Femur (tissue), 1 donor: Measurements from ENCODE around the gene ZCRB1.
A peak's percentile ranks its signal among the peaks of the same experiment; 100 is the strongest.

Experiments used
- DNase-seq: peaks from one replicate; pipeline ENCODE4 v3.0.0-alpha.2; 2017

ZCRB1 gene

DNA sequence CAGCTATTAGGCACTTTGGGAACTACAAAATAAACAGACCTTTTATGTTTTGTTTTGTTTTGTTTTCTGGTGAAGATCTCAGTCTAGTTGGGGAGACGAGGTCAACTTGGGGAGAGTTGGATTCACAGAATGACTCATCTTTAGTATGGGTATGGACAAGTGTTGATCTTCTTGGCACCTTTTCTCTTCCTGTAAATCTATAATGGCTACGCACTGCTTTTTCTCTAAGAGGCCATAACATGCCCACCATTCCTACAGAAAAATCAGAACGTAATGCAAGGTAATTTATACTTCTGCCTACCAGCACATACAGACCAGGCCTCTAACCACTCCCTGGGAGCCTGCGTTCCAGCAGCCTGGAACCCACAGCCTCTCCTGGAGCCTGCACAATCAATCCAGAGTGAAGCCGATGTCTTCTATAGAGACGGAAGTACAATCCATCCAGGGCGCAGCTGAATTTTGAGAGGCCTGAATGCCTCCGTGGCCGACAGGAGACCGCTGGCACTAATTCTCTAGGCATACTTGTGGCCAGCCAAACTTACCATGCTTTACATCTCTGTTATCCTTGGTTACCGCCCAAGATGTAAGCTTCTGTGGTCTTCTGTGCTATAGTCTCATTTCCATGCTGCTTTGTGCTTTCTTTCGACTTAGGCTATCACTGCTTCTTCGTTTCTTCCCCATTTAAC lies 790 bp upstream of the ZCRB1 start:
- peak; percentile 60 for DNase-seq

DNA sequence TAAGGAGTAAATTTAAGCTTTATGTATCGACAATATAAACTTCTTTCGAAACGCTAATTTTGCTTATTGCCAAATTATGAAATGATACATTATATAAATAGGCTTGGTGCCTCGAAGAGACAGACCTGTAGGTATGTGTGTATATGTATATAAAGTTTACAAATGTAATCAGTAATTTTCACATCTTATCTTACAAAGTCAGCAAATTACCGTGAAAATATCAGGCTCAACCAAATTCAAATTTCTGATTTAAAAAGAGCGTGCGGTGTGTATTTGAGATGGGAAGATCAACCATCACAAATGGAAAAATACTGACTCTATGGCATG lies 605 bp downstream of the ZCRB1 start:
- DNase-seq: no peak

DNA sequence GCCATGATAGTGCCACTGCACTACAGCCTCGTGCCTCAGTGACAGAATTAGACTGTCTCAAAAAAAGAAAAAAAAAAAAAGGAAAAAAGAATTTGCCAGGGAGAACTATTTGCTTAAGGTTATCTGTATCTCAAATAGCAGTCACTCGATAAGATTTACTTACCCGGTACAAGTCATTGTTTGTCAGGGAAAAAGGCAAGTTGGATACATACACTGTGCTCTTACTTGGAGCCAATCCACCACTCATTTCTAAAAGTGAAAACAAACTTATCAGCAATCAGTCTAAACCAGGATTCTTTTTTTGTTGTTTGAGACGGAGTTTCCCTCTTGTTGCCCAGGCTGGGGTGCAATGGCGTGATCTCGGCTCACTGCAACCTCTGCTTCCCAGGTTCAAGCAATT lies 2.0 kb downstream of the ZCRB1 start:
- no peak for DNase-seq

DNA sequence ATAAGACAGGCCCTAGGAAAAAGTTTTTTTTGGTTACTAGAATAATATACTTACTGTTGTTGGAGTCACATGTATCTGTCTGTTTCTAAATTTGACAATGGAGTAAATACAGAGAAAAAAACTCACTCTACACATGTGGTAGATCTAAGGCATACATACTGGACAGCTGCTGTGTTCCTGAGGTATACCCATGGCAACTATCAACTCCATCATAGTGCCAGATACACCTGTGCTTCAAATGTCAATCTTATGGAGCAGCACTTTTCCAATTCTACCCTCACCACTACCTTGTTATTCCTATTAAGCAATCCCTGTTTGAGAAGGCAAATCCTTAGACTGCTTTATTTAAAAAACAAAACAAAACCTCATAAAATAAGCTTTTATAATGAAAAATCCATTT lies 3.3 kb downstream of the ZCRB1 start:
- DNase-seq: no peak

DNA sequence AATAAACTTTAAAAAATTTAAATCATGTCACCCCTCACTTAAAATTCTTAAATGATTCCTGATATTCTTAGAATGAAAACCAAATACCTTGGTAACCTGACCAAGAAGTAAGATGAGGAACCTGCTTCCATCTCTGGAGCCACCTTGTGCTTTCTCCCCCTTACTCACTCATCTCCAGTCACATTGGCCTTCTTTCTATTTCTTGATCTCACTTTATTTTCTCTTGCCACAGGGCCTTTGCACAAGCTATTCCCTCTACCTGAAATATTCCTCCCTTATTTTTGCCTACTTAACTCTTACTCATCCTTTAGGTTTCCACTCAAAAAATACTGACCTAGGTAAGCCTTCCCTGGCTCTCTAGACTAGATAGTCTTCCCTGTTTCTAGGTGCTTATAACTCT lies 5.1 kb downstream of the ZCRB1 start:
- no peak for DNase-seq

DNA sequence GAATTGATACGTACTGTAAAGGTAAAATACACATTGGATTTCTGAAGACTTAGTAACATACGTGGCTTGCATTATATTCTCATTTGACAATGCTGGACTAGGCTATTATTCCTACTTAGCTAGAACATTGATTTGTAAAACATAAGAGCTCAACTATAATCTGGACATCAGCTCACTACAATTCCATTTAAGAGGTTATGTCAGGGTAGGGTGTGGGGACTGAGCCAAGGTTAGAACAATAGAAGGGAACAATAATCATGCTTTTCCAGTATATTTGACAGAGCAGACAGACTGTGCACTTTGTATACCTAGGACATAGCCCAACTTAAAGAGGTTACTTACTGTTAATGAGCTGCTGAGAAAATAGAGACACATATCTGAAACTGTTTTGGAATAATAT lies 10.8 kb downstream of the ZCRB1 start:
- DNase-seq: no peak

DNA sequence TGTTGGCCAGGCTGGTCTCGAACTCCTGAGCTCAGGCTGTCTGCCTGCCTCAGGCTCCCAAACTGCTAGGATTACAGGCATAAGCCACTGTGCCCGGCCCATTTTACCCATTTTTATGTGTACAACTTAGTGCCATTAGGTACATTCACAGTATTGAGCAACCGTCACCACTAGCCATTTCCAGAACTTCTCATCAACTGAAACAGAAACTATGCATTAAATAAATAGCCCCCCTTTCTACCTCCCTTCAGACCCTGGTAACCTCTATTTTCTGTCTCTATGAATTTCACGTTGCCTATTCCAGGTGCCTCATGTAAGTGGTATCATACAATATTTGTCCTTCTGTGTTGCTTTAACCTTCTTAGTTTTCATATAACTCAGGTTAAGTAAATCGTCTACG lies 15.9 kb downstream of the ZCRB1 start:
- no peak for DNase-seq

DNA sequence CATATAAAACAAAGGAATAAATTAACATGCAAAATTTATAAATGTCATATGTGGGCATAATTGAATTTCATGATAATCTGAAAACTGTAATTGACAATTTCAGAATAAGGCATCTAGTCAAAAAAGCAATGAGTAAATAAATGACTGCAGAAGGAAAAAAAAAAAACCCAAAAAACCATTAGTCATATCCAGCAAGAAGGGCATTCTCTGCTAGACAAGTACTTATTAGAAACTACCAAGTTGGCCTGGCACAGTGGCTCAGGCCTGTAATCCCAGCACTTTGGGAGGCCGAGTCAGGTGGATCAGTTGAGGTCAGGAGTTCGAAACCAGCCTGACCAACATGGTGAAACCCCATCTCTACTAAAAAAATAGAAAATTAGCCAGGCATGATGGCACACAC lies 17.5 kb downstream of the ZCRB1 start:
- no peak for DNase-seq

DNA sequence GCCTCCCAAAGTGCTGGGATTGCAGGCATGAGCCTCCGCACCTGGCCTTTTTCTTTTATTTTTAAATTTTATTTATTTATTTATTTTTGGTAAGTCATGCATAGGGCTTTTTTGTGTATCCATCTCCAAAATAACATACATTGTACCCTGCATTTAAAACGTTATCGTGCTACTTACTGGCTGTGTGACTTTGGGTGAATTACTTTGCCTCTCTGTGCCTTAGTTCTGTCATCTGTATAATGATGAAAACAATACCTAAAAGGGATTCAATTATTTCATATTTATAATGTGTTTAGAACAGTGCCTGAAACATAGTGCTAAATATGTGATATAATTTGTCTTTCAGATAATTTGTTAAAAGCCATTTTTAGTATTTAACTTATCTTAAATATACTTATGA lies 19.6 kb downstream of the ZCRB1 start:
- no peak for DNase-seq

DNA sequence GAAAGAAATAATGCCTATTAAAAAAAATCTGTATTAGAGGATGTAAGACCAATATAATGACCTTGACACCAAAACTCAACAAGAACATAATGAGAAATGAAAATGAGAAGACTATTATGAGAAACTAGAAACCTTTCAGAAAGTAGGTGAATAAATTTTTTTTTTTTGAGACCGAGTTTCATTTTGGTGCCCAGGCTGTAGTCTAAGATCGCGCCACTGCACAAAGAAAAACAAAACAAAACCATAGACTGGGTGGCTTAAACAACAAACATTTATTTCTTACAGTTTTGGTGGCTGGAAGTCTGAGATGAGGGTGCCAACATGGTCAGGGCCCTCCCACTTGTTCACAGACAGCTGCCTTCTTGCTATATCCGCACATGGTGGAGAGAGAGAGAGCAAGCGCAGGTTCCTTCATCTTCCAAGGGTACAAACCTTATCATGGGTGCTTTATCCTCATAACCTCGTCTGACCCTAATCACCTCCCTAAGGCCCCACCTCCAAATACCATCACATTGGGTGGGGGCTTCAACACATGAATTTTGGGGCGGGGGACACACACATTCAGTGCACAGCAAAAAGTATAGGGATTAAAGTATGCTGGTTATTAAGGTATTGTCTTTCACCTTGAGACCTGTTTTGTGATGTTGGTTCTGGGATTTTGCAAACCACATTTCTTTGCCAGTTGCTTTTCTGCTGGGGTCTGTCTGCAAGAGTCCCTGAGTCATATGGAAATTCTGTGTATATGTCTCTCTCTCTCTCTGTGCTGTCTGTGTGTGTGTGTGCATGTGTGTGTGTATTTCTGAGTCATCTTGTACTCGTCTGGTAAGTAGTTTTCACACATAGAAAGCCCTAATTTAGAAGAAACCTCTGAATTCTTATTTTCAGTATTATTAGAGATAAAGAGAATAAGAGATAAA lies 26.2 kb downstream of the ZCRB1 start:
- DNase-seq: no peak

DNA sequence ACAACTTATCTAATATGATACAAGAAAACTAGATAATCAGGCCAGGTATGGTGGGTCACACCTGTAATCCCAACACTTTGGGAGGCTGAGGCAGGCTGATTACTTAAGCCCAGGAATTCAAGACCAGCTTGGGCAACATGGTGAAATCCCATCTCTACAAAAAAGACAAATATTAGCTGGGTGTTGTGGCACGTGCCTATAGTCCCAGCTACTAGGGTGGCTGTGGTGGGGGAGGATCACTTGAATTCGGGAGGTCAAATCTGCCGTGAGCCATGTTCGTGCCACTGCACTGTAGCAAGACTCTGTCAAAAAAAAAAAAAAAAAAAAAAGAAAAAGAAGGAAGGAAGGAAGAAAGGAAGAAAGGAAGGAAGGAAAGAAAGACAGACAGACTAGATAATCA lies 27.0 kb downstream of the ZCRB1 start:
- DNase-seq: no peak

DNA sequence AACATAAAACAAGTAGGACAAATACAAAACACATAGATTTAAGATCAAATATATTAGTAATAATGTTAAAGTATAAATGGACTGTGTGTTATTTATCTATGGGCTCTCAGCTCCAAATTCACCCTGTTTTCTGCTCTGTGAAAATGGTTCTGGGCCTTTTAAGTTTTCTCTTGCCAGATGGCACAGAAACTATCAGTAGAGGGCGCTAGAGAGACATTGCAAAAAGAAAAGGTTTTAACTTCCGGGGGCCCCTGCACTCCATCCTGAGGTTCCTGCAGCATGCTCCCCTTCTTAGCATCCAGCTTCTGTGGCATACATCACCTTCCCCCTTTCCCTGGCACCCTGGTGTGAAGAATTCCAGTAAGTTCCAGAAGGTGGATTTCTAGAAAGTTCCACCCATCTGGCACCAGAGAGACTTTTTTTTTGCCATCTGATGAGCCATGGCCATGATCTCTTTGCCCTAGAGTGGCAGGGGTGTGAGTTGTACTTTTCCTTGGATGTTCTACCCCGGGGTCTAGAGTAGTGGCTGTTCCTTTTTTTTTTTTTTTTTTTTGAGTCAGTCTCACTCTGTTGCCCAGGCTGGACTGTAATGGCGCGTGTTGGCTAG lies 29.3 kb downstream of the ZCRB1 start:
- DNase-seq: no peak

DNA sequence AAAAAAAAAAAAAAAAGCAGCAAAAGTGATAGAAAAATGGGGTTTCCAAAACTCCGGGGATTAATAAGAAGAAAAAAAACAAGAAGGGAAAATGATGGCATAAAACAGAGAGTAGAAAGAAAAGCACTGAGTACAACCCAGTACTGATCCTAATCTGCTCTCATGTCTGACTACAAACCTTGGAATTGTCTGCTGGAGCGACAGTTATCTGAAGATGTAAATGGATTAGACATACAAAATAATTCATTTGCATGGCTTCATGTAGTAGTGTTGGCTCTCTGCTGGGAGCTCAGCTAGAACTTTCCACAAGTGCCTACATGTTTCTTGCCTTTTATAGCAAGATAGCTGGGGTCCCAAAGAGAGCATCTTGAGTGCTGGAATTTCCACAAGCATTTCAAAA lies 34.2 kb downstream of the ZCRB1 start:
- no peak for DNase-seq

DNA sequence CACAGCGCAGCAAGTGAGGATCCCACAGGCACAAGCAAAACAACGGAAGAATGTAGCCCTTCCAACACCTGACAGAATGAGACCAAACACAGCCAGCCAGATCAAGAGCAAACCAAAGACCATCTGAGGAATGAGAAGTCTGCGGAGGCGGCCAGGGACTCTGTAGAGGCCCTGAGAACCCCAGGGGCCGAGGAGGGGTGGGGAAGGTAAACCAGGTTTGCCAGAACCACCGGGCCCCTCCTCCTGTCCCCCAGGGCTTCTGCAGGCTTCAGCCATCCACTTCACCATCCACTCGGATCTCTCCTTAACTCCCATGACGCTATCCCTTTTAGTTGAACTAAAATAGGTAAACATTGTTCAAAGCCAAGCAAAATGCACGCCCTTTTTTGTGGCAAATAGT lies 37.4 kb downstream of the ZCRB1 start:
- no peak for DNase-seq

DNA sequence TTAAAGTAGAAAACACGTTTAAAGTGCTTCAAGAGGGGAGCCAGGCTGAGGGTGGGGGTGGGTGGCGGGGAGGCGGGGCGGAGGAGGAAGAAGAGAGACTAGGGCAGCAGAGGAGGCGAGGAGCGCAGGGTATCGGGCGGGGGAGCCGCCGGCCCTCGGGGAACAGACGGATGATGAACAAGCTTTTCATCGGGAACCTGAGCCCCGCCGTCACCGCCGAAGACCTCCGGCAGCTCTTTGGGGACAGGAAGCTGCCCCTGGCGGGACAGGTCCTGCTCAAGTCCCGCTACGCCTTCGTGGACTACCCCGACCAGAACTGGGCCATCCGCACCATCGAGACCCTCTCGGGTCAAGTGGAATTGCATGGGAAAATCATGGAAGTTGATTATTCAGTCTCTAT lies 39.2 kb downstream of the ZCRB1 start:
- no peak for DNase-seq

DNA sequence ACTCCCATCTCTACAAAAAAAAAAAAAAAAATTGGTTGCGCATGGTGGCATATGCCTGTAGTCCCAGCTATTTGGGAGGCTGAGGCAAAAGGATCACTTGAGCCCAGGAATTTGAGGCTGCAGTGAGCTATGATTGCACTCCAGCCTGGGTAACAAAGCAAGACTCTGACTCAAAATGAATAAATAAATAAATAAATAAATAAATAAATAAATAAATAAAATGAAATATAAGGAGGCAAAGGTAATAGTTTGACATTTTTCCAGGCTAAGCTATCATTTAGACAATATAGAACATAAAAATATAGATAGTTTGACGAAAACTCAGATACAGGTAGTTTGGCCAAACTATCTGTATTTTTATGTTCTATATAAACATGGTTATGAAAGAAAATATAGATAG lies 40.5 kb downstream of the ZCRB1 start:
- no peak for DNase-seq

DNA sequence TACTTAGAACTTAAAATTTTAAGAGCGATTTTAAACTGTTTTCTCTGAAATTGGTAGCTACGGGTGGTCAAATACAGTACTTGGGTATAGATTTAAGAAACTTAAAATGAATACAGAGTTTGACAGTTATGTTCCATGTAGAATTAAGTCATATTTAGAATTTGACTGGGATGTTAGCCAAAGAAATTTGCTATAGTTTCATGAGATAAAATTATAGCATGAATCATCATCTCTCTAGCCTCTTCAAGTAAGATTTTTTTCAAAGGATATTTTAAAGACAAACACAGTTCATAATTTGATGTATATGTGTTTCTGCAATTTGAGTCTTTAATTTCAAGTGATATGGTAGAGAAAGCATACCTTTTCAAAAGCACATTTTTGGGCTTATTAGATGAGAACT lies 41.0 kb downstream of the ZCRB1 start:
- DNase-seq: no peak

DNA sequence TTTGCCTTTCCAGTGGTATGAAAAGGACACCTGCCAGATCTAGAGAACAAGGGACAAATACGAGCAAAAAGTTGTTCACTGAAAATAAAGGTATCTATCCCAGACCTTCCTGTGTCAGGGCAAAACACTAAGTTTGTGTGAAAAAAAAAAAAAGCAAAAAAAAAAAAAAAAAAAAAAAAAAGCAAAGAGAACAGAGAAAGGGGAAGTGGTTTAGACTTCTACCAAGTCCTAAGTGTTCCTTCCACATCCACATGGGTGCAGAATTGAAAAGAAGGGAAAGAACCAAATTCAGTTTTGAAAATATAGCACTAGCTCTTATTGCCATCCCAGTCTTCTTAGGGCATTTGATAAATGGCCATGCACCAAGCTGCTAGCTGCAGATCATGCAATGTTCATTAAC lies 41.7 kb downstream of the ZCRB1 start:
- DNase-seq: no peak

DNA sequence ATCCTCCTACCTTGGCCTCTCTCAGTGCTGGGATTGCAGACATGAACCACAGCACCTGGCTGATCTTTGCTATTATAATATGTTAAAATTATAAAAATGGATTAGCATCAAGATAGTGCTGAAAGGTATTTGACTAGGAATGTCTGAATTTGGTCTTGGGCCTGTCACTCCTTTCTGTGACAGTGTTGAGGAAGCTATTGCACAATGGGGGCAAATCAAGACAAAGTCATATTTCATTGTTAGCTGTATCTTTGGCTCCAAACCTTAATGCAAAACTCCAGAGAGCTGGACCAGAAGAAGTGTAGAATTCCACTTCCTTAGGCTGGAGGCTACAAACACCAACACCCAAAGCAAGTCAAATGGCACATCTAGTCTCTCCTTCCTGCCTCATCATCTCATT lies 42.2 kb downstream of the ZCRB1 start:
- no peak for DNase-seq

DNA sequence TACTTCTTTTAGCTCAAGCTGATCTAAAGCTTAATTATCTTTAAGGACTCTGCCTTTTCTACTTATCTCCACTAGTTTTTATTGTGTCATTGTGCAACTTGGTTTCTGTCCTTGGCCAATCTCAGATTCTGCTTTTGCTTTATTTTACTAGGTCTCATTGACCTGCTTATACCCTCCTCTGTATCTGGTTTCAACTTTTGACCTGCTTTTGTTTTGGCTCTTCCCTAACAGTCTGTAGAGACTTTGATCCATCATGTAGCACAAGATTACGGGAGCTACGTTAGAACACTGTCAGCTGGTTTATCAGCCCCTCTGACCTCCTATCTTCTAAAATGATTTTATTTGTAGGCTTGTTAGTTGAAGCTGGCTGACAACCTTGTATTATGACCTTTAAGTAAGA lies 43.6 kb downstream of the ZCRB1 start:
- no peak for DNase-seq

DNA sequence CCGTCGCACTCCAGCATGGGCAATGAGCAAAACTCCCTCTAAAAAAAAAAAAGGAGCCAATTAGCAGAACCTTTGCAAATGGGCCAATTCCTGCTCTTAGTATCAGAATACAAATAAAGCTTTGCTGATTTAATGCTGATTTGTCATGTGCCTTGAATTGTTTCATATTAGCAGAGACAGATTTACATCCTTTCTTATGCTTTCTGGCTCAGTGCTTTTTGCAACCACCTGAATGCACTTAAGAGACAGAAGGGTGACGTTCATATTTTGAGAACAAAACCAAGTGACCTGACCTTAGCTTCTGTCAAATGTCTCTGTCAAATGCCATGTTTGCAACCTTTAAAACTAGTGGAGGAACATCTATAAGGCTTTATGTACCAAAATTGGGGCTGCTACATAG lies 44.0 kb downstream of the ZCRB1 start:
- DNase-seq: no peak

DNA sequence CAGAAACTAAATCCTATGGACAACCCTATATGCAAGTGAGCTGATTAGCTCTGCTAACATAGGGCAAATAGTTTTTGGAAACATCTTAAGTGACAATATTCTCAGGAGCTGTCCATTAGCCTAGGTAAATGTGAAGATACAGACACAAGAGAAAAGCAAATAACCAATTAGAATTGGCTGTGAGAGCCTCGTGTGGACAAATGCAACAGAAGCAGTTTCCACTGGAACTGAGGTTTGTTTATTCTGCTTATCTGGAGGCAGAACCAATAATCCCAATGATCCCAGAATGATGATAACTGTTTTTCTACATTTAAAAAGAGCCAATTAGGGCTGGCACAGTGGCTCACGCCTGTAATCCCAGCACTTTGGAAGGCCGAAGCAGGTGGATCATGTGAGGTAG lies 44.6 kb downstream of the ZCRB1 start:
- no peak for DNase-seq

DNA sequence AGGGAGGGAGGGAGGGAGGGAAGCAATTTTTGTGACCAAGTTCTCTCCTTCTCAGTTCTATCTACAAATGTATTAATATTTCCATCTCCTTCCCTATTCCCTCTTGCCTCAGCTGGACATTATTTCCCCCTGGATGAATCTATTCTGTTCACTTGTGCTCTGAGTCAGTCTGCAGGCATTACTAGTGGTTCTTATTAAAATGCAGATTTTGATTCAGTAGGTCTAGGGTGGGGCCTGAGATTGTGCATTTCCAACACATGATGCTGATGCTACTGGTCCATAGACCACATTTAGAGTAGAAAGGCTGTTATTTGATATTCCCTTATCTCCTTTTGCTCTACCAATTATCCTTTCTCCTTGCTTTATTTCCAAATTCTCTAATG lies 47.8 kb downstream of the ZCRB1 start:
- DNase-seq: no peak

DNA sequence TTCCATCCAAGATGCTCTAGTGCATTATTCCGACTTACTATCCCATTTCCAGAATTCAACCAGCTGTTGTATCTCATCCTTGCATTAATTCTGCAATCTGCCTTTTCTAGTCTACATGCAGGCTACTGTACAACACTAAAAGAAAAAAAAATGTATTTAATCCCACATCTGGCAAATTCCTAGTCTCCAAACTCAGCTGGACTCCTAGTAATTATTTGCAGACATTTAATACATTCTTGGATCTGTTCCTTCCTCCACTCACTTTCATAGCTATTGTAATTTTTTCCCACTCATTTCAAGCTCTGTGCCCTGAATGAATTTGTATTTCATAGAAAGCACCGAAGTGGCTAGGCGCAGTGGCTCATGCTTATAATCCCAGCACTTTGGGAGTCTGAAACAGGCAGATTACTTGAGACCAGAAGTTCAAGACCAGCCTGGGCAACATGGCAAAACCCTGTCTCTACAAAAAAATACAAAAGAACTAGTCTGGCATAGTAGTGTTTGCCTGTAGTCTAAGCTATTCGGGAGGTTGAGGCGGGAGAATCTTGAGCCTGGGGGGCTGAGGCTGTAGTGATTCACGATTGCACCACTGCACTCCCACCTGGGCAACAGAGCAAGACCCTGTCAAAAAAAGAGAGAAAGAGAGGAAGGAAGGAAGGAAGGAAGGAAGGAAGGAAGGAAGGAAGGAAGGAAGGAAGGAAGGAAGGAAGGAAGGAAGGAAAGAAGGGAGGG lies 48.3 kb downstream of the ZCRB1 start:
- DNase-seq: no peak
